IMR-90 (cell line): ENCODE measurements around the gene DSG3.

Source experiments
- CTCF ChIP-seq: conservative IDR thresholded peaks from 2 replicates; pipeline ENCODE4 v1.5.1; 2012; ENCODE audit warnings: mild to moderate bottlenecking, low read depth, low read length, improper control_type of control experiment
- MXI1 ChIP-seq: IDR thresholded peaks from 2 replicates; pipeline ENCODE4 v1.6.1; 2012; ENCODE audit warnings: low read depth, mild to moderate bottlenecking, low read length, moderate library complexity, borderline replicate concordance
- POLR2A ChIP-seq: IDR thresholded peaks from 2 replicates; pipeline ENCODE4 v1.6.1; 2012; ENCODE audit warnings: mild to moderate bottlenecking, low read depth, low read length
- USF2 ChIP-seq: fragments of 150-350 bp; IDR thresholded peaks from 2 replicates; pipeline ENCODE4 v1.6.1; 2017; ENCODE audit warnings: mild to moderate bottlenecking, antibody characterized with exemption, low read length, low read depth

GRCh38 chr18:31508781-31509180 is 61.2 kb downstream of the DSG3 start:
- TF ChIP-seq CTCF (no peak), POLR2A (no peak), MXI1 (no peak), USF2 (no peak)
